A673 (cell line): Measurements from ENCODE around the gene MAMSTR.

ENCODE experiments used
- CTCF ChIP-seq: fragments of 300-800, 200-600 bp; sonication (generic); conservative IDR thresholded peaks from 2 replicates; pipeline ENCODE4 v1.5.1; 2017; ENCODE audit warnings: low read depth, mild to moderate bottlenecking, antibody characterized with exemption, low read length, moderate library complexity, mixed read lengths
- EZH2 ChIP-seq: fragments of 200-600 bp; sonication (generic); IDR thresholded peaks from 2 replicates; pipeline ENCODE4 v1.6.1; 2017; ENCODE audit warnings: borderline replicate concordance, low read depth, mild to moderate bottlenecking, mixed read lengths, antibody characterized with exemption, low read length; ENCODE audit not compliant: poor library complexity, severe bottlenecking

- TF ChIP-seq EZH2 (no peak), CTCF (no peak)
Observed at GRCh38 chr19:48664476-48664875, 55.0 kb downstream of the MAMSTR start.
